ENCODE results near the gene MYO15B.
"Not testable (repeated sequence)": the region's sequence is repeated elsewhere in the genome, so short reads cannot be mapped to it uniquely, and the experiment has no call there.

MYO15B gene

GRCh38 chr17:75626496-75627038 lies 39.0 kb downstream of the MYO15B start:
- DNase-seq = no peak

DNA sequence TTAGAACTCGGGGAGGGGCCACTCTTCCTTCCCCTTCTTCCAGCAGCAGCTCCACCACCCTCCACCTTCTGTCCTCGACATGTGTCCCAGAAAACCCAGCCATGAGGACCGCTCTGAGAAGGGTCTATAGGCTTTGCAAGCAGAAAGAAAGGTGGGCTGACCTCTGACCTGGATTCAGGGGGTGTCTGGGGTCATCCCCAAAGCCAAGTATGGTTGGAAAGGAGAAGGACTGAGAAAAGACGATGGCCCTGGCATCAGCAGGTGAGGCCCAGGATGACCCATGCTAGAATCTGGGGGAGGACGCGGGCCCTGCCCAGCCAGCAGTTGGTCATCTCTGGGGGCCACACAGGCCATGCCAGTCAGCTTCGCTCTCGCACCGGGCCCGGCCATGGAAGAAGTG lies 39.5 kb downstream of the MYO15B start:
- no peak for DNase-seq

DNA sequence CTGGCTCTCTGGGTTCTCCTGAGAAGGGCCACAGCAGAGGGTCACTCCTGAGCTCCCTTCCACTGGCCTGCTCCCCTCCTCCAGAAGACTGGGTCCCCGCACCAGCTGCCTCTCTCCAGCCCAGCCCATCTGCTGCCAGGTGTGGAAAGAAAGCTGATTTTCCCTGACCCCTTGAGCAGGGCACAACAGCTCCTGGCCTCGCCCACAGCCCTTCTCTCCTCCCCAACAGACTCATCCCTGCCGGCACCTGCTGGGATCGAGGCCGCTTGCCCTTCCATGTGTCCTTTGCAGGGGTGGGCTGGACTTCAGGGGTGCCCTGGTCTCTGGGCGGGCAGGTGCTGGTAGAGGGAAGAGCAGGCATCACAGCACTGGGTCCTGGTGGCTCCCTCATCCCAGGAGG lies 40.8 kb downstream of the MYO15B start:
- no peak for DNase-seq

- no peak for DNase-seq
Observed at GRCh38 chr17:75629157-75629556, 41.6 kb downstream of the MYO15B start.

GRCh38 chr17:75630071-75630917 lies 42.7 kb downstream of the MYO15B start:
- no peak for DNase-seq

- no peak for DNase-seq
Observed at GRCh38 chr17:75631353-75631752, 43.8 kb downstream of the MYO15B start.

DNA sequence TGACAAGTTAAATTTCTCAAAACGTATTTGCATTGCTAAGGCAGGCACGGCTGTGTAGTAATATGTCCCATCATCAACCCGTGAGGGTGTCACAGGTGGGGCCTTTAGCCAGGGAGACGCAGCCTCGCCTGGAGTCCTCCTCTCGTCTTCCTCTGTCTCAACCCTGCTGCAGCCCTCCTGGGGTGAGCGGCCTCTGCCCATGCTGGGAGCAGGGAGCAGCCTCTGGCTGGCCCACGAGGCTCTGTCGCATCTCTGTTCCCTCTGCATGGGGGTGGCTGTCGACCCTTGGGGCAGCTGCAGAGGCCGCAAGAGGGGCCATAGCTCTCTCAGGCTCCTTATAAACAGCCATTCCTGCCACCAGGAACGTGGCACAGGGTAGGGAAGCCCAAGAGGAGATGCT lies 44.8 kb downstream of the MYO15B start:
- no peak for DNase-seq

DNA sequence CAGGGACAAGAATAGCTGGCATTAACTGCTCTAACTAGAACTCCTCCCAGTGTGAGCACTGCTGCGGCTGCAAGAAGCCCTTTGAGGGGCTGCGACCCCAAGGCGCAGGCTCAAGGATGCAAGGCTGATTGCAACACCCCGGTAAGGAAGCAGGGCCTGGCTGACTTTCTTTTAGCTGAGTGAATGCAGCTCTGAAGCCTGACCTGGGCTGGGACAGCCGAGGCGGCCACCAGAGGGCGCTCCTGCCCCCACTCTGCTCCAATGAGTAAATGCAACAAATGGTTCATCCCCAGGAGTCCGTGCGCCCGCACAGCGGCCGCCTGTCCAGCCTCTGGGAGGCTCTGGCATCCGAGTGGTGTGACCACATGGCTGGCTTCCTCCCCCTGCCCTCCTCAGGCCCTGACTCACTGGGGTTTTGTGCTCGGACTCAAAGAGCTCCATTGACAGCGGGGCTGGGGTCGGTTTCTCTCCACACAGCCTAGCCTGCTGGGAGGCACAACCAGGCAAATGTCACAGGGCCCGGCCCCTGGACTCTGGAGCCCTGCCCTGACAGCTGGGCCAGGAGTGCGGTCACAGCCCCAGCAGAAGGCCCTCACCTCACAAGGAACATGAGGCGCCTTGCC lies 45.4 kb downstream of the MYO15B start, which contains the start of gene SMIM5:
SMIM5 (plus strand) TSS at position 572 of the 623 bp plus-strand sequence. CDS start 6,768 bp downstream, outside the sequence.
- peak; percentile 96 for DNase-seq

DNA sequence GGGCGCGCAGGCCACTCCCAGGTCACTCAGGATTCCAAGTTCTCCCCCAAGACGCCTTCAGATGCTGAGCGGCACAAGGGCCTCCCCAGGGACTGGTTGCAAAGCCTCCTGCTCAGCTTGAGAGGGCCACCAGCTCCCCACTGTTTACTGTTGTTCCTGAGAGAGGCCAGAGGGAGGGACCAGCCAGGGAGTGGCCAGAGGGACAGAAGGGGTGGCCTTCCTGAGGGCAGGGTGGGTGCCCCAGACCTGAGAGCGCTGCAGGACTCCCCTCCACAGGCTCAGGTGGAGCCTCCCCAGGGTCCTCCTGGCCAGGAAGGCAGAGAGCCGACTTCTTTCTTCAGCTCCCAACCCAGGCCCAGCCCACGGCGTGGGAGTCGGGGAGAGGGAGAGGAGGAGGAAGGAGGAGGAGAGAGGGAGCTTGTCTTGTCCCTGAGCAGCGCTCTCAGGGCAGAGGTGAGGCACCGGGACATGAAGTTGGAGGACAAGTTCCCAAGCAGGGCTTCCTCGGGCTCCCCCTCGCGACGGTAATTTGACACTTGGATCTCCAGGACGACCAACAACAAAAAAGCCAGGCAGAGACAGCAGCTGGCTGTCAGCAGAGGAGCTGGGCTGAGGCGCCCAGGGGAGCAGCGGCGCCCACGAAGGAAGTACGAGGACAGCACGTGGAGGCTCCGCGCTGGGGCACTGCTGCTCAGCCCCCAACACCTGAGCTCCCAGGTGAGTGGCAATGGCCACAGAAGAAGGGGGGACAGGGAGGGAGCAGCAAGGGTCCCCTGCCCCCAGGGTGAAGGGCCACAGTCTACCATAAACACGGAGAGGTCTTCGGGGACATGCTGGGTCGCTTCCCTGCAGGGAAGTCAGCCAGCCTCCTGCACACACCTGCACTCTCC lies 46.1 kb downstream of the MYO15B start:
- DNase-seq = peak; percentile 67 to 78

GRCh38 chr17:75634376-75634740 lies 46.8 kb downstream of the MYO15B start:
- no peak for DNase-seq

DNA sequence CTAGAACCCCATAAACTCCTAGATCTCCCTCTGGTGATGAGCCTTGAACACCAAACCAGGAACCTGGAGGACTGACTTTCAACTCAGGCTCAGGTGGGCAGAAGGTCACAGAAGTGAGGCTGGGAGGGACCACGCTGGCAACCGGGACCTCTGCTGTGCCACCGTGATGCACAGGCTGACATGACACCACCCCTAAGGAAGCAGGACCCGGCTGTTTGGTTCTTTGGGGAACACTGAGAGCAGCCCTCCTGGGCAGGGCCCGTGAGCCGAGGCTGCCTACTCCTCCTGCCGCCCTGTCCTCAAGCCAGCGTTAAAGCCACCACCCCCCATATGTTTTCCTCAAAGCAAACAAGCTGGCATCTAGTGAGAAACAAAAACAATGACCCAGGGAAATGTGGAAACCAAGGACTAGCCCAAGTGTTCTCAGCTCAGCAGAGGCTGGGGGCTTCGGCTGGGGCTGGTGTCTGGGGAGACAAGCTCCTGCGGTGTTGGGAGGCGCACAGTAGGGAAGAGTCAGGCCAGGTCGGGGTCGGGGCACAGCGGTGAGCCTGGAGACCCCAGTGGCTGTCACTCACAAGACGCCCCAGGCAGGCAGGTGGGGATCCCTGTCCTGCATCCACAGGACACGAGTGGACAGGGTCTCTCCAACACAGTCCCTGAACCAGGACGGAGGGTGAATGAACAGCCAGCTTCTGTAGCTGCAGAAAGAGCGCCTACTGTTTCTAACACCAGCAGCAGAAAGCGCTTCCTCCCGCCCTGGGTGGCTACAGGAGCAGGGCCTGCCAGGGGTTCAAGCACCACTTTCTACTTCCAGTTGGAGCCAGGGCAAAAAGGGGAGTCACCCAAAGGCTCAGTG lies 47.4 kb downstream of the MYO15B start:
- DNase-seq = no peak

DNA sequence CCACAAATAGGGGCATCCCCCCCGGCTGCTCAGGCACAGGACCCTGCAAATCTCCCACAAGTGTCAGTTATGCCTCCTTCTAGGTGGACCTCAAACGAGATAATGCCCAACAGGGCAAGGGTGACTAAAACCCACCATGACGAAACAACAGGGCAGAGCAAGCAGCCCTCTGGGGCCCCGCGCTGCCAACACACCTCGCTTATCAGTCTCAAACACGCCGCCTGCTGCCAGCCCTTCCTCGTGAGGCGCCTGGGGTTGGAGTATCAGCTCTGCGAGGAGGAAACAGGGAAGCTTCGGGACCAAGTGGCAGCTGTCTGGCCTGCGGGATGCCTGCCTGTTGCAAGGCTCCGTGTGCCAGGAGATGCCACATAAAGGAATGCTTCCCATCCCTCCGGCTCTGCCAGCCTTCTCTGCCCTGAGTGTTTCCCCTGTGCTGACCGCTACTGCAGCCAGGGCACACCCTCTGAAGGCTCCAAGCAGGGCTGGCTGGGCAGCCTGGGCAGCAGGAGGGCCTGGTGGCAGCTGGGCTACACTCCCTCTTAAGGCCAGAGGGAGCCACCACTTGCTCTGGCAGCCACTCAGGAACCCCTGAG lies 48.1 kb downstream of the MYO15B start:
- DNase-seq = peak; percentile 35 to 42

DNA sequence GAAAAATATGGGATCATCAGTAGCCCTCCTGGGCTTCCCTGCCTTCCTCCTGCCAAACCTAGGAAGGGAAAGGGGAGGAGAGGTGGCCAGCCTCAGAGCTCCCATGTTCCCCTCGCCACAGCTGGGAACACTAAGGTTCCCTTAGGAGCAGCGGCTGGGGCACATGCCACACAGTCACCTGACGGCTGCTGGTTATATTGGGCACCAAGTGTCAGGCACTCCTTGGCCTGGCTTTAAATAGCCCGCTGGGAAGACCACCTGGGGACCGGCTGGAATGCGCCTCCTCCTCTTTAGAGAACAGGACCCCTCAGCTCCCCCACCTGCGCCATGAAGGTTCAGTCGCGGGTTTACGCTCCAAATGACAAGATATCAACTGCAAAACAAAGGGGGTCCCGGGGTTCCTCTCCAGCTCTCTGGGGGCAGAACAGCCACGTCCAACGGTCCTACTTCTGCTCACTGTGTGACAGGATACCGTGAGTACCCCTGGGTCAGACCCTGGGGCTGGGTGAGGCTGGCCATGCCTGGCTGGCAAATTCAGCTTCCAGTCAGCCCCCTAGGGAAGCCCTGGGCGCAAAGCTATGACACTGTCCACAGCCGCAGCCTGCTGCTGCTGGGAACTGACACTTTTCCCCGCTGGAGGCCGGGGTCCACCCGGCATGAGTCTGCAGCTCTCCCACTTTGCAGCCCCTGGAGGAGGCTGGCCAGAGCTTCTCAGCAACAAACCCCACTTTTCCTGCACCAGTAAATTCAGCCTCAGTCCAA lies 49.0 kb downstream of the MYO15B start:
- DNase-seq = no peak

- peak in 1 of 2 donors; percentile 23 for DNase-seq
Observed at GRCh38 chr17:75637143-75637538, 49.5 kb downstream of the MYO15B start.

DNA sequence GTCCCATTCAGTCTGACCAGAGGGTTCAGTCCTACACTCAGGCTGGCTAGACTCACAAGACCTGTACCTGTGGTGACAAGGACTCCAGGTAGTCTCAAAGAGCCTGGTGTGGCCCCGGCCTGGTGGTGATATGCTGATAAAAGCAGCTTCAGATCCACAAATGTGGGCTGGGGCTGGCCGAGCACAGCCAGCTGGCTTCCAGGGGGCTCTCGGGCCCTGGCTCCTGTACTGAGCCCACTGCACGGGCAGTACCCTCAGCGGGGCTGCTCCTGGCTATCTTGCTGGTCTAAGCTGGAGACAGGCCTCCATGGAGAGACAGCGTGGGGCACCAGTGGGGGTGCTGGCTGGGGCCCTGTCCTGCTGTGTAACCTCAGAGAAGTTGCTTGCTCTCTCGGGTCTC lies 50.0 kb downstream of the MYO15B start:
- no peak for DNase-seq

- not testable (repeated sequence) for DNase-seq
Observed at GRCh38 chr17:75638039-75638438, 50.4 kb downstream of the MYO15B start.

GRCh38 chr17:75638893-75639292 lies 51.3 kb downstream of the MYO15B start:
- no peak for DNase-seq

DNA sequence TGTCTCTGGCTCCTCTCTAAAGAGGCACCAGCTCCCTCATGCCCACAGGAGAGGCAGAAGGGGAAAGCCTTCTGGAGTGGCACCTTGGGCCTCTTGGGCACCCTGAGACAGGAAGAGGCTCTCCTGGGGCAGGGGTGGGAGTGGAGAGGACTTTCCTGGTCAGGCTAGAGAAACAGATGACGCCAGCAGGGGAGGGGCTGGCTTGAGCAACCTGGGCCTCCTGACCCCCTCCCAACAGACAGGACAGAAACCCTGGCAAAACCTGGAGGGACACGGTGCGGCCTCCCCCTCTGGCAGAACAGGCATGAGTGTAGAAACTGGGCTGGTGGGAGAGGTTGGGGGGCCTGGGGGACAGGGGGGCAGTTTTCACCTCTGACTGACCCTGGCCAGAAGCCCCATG lies 51.7 kb downstream of the MYO15B start:
- DNase-seq = no peak

DNA sequence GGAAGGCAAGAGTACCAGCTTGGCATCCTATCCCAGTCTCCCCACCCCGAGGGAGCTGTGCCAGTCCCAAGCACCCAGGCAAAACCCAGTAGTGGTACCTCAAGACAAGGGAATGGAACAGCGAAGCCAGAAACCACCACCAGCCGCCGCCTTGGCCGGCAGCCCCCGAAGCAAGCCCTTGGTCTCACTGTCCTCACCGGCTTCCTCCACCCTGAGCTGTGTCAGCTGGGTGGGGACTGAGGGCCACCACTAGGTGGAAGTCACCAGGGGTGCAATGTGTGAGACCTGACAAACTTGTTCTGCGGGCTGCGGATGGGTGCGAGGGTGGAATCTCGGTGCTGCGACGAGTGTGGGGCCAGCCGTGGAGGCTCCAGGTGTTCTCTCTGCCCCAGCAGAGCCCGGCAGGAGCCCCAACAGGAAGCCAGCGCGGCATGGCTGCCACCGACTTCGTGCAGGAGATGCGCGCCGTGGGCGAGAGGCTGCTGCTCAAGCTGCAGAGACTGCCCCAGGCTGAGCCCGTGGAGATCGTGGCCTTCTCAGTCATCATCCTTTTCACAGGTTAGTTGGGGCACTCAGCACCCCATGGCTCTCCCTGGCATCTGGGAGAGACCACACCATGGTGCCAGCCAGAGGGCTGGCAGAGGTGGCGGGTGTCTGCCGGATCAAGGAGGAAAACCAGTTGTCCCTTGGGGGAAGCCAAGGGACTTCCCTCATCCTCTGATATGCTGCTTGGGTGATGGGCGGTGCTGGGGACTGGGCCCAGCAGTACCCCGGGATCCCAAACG lies 52.4 kb downstream of the MYO15B start:
- no peak for DNase-seq

DNA sequence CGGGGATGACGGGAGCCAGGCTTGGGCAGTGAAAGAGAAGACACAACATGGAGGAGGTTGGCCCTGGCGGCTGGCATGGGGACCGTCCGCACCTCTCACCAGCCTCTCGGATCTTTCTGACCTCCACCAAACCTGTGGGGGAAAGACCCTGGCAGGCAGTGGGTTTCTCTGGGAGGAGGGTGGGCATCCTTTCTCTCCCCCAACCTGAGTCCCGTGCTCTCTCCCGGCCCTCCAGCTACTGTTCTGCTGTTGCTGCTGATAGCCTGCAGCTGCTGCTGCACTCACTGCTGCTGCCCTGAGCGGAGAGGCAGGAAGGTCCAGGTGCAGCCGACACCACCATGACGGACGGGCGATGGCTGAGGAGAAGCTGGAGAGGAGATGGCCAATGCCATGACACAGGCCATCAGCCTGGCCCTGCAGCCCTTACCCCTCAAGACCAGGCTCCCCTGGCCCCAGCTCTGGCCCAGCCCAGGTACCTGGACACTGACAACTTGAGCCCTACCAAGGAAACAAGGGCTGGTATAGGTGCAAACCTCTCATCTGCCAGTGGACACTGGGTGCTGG lies 53.0 kb downstream of the MYO15B start:
- DNase-seq = no peak

All from hippocampal formation (tissue), 2 donors.